Myocyte (in vitro differentiated cells): Measurements from ENCODE around the gene COLEC11. TPM values are rescaled to one million over a fixed set of nuclear protein-coding genes. Genes with fewer than 3 reads are reported as not detected.

ENCODE experiments used
- DNase-seq: peaks from one replicate; pipeline ENCODE4 v3.0.0-alpha.2; 2012; ENCODE audit warnings: low read depth
- total RNA-seq: library from RNA; depleted of rRNA; stranded (reverse); fragments of >200 nt; gene quantifications from 2 replicates; pipeline ENCODE4 v1.2.3, GENCODE V29; 2014

COLEC11 gene
- total RNA-seq, 1 donor from 2014 or later = not detected

DNA sequence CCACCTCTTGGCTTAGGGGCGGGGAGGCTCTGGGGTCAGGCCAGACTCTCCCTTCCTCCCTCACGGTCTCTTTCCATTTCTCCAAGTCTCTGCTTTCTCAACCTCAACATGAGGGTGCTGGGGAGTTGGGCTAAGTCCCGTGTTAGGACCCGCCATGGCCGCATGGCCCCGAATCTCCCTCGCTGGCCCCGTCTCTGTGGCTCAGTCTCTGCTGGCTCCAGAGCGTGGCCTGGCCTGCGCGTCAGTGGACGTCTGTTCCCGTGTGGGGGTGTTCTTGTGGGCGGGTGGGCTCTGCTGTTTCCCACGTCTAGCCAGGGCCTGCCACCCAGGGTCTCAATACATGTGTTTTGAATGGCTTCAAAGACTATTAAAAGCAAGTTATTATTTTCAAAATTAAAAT lies 75.5 kb downstream of the COLEC11 start:
- DNase-seq = no peak

DNA sequence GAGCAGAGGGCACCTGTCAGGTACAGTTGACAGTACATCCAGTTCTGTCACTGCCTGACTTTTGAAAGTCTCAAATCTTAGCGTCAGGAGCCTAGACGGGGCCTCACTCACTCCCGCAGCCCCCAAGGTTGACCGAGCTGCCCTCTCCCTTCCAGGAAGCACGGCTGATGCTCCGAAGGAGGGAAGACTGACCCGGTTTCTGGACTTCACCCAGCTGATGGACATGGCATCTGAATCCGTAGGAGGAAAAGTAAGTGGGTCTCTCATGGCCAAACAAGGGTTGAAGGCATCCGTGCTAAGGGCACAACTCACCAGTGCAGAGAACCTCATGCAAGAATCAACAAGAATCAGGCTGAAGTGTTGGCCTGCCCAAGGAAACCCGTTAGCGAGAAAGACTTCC lies 76.0 kb downstream of the COLEC11 start:
- no peak for DNase-seq

DNA sequence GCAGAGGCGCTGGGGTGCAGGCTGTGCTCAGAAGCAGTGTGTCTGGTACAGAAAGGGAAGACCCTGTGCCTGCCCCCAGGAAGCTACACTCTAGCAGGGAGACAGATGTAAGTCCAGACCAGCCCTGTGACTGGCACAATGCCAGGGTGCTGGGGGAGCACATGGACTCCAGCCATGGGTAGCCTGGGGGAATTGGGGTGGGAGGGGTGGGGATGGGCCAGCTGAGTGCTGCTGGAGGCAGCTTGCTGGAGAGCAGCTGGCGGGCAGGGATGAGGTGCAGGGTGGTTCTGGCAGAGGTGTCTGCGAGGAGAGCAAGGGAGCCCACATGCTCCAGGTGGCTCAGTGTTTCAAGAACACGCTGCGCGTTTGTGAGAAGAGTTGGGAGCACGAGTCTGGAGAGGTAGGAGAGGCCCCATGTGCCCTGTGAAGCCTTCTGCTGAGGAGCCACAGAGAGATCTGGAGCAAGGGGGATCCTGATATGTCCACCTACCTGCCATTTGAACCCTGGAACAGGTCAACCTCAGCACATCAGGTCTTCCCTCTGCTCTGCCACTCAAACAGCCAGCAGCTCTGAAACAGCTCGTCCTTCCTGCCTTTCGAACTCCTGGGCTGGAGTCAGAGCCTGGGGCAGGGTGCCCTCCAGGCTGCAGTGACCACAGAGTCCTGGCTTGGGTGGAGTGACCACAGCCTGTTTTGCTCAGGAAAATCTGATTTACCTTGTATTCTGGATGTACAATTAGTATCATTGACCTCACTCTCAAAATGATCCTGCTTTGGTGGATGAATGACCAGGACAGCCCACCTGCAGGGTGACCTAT lies 78.2 kb downstream of the COLEC11 start:
- DNase-seq = no peak

- DNase-seq = no peak
Measured at GRCh38 chr2:3674066-3674845, 79.3 kb downstream of the COLEC11 start.

GRCh38 chr2:3675687-3676086 lies 80.8 kb downstream of the COLEC11 start:
- no peak for DNase-seq

- DNase-seq = no peak
Measured at GRCh38 chr2:3677436-3677835, 82.5 kb downstream of the COLEC11 start.

GRCh38 chr2:3678212-3678611 lies 83.3 kb downstream of the COLEC11 start:
- DNase-seq = no peak

DNA sequence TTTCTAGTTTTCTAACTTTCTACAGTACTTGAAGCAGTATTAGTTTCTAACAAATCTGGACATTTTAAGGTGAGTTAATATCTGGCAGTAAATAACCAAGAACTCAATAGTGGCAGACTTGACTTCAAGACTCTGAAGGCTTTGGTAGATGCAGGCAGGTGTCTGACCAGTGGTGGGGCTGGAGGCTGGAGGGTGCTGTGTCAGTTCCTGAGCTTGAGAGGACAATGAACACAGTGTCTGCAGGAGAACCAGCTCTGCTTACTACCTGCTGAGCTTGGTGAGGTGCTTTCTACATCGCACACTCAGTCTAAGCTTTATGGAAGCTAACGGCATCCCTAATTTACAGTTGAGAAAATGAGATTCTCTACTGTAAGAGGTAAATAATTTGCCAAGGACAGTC lies 84.3 kb downstream of the COLEC11 start:
- no peak for DNase-seq

DNA sequence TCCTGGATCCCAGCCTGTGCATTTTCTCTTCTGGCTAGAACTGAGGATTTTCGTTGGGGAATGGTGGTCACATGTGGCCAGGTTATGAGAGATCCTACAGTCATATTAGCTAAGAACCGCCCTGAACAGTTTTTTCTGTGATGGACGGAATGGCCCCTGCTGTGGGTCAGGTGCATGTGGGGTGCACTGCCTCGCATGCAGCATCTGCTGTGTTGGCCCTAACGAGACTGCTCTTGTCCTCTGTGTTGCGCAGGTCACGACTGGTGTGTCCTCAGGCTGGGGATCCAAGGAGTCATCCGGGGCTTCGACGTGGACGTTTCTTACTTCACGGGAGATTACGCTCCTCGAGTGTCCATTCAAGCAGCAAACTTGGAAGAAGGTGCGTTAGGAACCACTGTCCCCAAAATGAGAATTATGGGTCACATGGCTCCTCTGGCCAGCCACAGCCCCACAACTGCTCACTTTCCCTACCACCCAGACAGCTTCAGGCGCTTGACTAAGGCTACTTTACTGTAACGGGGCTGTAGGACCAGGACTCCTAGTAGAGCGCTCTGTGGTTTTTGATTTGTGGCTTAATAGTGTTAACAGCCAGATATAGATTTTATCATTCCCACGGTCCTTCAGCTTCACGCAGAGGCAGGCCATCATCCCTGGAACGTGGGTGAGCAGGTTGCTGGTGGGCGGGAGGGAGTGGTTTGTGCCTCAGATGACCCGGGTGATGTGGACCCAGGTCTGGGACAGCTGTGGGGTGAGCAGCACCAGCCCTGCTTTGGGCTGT lies 84.9 kb downstream of the COLEC11 start:
- DNase-seq = no peak

- DNase-seq = no peak
Measured at GRCh38 chr2:3680548-3681345, 85.8 kb downstream of the COLEC11 start.

- DNase-seq = no peak
Measured at GRCh38 chr2:3681625-3682024, 86.7 kb downstream of the COLEC11 start.

DNA sequence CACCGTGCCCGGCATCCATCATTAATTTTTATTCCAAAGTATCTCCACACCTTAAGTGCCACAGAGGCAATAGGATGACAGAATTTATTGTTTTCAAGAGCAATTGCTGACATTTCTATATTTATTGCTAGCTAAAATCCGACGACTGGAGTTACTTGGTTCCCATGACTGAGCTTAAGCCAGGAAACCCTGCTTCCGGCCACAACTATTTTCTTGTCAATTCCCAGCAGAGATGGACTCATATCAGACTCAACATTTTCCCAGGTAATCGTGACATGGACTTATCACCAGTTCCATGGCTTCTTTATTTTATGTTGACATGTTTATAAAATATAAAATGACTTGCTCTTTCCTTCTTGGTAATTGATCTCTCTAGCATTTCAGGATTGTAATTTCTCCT lies 87.9 kb downstream of the COLEC11 start:
- DNase-seq = no peak

DNA sequence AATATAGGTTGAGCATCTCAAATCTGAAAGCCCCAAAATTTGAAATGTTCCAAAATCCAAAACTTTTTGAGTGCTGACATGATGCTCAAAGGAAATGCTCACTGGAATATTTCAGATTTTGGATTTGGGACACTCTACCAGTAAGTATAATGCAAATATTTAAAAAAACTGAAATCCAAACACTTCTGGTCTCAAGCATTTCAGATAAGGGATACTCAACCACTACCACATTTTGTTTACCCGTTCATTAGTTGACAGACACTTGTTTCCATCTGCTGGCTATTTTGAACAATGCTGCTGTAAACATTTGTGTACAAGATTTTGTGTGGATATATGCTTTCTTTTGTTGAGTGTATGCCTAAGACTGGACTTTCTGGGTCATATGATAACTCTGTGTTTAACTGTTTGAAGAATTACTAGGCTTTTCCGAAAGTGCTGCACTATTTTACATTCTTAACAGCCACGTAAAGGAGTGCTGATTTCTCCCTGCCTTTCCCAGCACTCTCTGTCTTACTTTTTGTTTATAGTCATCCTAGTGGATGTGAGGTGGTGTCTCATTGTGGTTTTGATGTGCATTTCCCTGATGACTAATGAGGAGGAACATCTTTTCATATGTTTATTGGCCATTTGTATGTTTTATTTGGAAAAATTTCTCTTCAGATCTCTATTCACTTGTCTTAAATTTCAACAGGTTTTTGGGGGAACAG lies 89.0 kb downstream of the COLEC11 start:
- DNase-seq = no peak

DNA sequence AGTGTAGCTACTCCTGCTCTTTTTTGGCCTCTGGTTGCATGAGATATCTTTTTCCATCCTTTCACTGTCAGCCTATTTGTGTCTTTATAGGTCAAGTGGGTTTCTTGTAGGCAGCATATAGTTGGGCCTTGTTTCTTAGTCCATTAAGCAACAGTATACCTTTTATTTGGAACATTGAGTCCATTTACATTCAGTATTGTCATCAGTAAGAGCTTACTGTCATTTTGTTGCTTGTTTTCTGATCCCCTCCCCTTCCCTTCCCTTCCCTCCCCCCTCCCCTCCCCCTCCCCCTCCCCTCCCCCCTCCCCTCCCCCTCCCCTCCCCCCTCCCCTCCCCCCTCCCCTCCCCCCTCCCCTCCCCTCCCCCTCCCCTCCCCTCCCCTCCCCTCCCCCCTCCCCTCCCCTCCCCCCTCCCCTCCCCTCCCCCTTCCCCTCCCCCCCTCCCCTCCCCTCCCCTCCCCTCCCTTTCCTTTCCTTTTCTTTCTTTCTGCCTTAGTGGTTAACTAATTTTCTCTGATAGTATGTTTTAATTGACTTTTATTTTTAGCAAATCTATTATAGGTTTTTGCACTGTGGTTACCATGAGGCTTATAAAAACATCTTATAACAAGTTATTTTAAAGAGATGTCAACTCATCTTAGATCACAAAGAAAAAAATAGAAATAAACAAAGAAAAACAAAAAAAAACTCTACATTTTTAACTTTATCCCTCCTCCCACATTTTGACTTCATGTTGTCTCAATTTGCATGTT lies 95.3 kb downstream of the COLEC11 start:
- no peak for DNase-seq

DNA sequence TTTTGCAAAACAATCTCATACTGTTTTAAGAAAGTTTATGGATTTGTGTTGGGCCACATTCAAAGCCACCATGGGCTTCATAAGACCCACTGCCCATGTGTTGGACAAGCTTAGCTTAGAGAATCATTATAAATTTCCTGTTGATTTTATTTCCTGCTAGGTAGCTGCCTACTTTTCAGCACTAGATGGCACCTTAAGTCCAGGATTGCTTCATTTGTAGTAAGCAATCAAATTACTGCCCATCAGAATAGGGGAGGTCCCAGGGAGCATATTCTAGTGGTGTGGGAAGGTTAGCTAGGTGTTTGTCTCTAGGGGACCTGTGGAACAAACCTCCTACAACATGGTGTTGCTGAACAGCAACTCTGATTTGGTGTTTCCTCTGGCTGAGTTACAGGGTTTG lies 97.5 kb downstream of the COLEC11 start:
- no peak for DNase-seq
